Neural cell (in vitro differentiated cells): ENCODE results near the gene CHCT1. TPM values are rescaled to one million over a fixed set of nuclear protein-coding genes. Genes with fewer than 3 reads are reported as not detected.

Experiments used
- polyA plus RNA-seq: library from polyadenylated mRNA; depleted of rRNA; stranded (reverse); fragments of >200 nt; gene quantifications from 2 replicates; pipeline ENCODE4 v1.2.3, GENCODE V29; 2014

The CHCT1 gene
- polyA plus RNA-seq, 1 donor from 2014 or later: not detected

Other genes with a start within 250 kb of the CHCT1 start
- gene USP32, start 30.4 kb upstream of the CHCT1 start, polyA plus RNA-seq: 25.7 and 27.7 TPM in 2 replicates
- gene APPBP2, start 103.8 kb downstream of the CHCT1 start, polyA plus RNA-seq: 36.0 and 40.4 TPM in 2 replicates
- 14.7 and 16.7 TPM in 2 replicates for gene PPM1D, start 177.7 kb downstream of the CHCT1 start, polyA plus RNA-seq